SK-N-MC (cell line): Measurements from ENCODE around the gene ADAMTS5.

Source experiments
- EZH2 ChIP-seq: fragments of 200-600 bp; sonication (generic); IDR thresholded peaks from one replicate; pipeline ENCODE4 v1.6.1; 2017; ENCODE audit warnings: antibody characterized with exemption
- FOXP2 ChIP-seq: optimal IDR thresholded peaks from 2 replicates; pipeline ENCODE3; 2011; ENCODE audit warnings: mild to moderate bottlenecking, moderate library complexity; ENCODE audit not compliant: insufficient read depth; ENCODE audit errors: extremely low read length, control extremely low read depth
- POLR2AphosphoS5 ChIP-seq: IDR thresholded peaks from 2 replicates; pipeline ENCODE4 v1.6.1; 2012; ENCODE audit warnings: mild to moderate bottlenecking, low read depth, low read length, borderline replicate concordance

DNA sequence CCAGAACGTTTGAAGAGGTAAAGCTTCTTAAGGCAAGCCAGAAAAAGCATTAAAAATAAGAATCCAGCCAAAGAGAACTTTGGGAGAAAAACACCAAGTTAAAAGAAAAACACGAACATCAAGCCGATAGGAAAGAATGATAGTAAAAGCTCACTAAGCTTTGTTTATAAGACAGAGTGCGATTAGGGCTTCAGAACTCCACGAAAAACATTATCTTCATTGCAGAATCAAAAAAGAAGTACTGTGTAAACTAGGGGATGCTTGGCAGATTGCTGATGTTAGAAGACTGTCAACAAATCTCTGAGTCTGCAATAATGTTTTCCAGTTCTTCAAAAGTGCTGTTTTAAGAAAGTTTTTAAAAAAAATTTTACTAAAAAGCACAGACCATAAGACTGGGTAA lies 30.2 kb downstream of the ADAMTS5 start:
- TF ChIP-seq POLR2AphosphoS5 (no peak), EZH2 (no peak), FOXP2 (no peak)
